NCI-H446 treated with DMSO at 0.1 percent for 48 hours (cell line): ENCODE results near the gene TMEM255B.
"Not testable (repeated sequence)": the region's sequence is repeated elsewhere in the genome, so short reads cannot be mapped to it uniquely, and the experiment has no call there.

Experiments
- DNase-seq: peaks from one replicate; lab custom pipeline; 2025; lab: John Stamatoyannopoulos, UW

TMEM255B gene

DNA sequence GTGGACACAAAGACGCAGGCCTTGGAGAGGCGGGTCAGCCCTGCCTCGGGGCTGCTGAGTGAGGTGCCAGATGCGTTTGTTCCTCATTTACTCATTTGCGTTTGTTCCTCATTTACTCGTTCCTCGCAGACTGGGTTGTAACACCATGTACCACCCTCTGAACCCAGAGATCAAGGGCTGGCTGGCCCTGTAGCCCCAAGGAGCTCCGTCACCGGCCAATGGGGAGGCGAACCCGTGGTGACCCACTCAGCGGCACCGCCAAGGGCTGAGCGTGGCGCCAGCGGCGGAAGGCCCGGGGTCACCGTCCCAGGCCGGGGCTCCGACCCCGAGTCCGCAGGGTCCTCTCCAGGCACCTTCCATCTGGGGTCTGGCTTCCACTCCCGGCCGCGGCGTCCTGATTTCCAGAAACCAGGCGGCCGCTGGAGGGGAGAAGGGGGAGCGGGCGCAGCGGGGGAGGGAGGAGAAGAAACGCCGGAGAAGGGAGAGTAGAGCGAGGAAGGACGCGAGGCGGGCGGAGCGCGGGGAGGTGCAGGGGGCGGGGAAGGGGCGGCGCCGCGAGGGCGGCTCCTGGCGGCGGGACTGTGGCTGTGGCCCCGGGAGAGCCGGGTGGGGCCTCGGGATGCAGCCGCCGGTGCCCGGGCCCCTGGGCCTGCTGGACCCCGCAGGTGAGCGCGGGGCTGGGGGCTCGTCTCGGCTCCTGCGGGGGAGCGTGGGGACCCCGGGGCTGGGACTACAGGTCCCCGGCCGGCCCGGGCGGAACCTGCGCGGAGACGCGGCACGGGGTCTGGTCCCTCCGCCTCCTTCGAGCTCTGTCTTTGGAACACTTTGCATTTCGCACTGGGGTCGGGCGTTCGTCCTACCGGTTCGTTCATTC, at the start of gene TMEM255B:
TSS of gene TMEM255B (plus strand) at position 576 of the 874 bp plus-strand sequence. CDS start at position 620, 44 bp downstream.
- no peak for DNase-seq

DNA sequence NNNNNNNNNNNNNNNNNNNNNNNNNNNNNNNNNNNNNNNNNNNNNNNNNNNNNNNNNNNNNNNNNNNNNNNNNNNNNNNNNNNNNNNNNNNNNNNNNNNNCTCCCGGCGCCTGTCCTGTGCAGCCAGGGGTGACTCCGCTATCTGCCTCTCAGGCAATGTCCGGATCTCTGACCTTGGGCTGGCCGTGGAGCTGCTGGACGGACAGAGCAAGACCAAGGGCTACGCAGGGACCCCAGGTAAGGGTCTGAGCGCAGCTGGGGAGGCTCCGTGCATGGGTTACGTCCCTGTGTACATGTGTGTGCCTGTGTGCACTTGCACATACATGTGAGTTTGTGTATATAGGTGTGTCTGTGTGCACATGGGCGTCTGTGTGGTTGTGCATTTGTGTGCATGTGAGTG, 36.1 kb upstream of the TMEM255B start:
- no peak for DNase-seq

- no peak for DNase-seq
These were observed 35.5 kb upstream of the TMEM255B start for GRCh38 chr13:113723410-113724015.

GRCh38 chr13:113724016-113724758, 34.8 kb upstream of the TMEM255B start:
- no peak for DNase-seq

GRCh38 chr13:113724780-113725315, 34.2 kb upstream of the TMEM255B start:
- no peak for DNase-seq

DNA sequence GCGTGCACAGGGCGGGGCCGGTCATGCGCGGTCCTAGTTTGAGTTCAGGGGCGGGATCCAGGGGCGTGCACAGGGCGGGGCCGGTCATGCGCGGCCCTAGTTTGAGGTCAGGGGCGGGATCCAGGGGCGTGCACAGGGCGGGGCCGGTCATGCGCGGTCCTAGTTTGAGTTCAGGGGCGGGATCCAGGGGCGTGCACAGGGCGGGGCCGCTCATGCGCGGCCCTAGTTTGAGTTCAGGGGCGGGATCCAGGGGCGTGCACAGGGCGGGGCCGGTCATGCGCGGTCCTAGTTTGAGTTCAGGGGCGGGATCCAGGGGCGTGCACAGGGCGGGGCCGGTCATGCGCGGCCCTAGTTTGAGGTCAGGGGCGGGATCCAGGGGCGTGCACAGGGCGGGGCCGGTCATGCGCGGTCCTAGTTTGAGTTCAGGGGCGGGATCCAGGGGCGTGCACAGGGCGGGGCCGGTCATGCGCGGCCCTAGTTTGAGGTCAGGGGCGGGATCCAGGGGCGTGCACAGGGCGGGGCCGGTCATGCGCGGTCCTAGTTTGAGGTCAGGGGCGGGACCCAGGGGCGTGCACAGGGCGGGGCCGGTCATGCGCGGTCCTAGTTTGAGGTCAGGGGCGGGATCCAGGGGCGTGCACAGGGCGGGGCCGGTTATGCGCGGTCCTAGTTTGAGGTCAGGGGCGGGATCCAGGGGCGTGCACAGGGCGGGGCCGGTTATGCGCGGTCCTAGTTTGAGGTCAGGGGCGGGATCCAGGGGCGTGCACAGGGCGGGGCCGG, 33.5 kb upstream of the TMEM255B start:
- not testable (repeated sequence) for DNase-seq

GRCh38 chr13:113726106-113726821, 32.8 kb upstream of the TMEM255B start:
- DNase-seq = not testable (repeated sequence)

- DNase-seq = no peak
These were observed 32.0 kb upstream of the TMEM255B start for GRCh38 chr13:113726961-113727411.

DNA sequence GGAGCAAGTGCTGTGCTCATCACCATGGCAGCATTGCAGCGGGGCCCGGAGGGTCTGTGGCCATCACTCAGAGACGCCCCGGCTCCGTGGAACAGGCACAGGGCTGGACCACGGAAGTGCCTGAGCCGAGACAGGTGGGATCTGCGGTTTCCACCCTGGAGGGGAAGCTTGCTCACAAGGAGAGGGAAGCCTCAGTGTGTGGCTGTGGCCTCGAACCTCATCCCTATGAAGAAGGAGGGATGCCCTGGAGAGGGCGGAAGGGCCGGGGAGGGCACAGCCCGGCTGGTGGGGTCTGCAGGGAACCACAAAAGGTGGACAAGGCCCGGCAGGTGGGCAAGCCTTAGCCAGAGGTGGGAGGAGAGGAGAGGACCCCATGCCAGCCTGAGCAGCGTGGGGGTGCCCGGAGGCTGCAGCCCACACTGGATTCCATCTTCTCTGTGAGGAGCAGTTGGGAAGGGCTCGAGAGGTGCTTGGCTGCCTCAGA, 30.4 kb upstream of the TMEM255B start:
- DNase-seq = no peak

DNA sequence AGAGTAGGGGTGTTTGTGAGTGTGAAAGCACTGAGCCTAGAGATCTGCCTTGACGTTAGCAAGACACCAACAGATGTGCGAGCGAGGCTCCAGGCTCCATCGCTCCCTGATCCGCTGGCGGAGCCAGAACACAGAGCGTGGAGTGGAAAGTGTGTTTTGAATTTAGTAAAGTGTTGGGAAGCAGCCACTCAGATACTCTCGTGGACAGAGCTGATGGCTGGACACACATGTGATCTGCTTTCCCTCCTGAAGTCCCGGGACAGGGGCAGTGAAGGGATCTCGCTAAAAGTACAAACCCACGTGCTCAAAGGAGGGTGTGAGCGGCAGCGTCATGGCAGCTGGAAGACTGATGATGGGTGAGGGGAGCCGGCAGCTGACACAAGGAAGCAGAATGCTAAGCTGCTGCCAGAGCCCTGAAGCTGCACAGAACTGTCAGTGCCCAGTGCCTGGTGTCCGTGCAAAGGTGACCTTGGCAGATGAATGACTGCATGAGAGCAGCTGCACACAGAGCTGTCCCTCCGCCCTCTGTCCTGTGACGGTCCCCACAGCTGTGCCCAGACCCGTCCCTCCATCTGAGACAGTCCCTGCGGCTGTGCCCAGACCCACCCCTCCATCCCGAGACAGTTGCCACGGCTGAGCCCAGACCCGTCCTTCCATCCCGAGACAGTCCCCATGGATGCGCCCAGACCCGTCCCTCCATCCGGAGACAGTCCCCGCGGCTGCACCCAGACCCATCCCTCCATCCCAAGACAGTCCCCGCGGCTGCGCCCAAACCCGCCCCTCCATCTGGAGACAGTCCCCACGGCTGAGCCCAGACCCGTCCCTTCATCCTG, 29.6 kb upstream of the TMEM255B start:
- DNase-seq = no peak

DNA sequence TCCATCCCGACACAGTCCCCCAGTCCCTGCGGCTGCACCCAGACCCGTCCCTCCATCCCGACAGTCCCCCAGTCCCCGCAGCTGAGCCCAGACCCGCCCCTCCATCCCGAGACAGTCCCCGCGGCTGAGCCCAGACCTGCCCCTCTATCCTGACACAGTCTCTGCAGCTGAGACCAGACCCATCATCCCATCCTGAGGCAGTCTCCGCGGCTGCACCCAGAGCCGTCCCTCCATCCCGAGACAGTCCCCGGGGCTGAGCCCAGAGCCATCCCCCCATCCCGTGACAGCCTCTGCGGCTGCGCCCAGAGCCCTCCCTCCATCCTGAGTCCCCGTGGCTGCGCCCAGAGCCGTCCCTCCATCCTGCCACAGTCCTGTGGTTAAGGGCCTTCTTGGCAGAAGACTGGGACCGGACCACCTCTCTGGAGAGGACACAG, 28.8 kb upstream of the TMEM255B start:
- DNase-seq = no peak

DNA sequence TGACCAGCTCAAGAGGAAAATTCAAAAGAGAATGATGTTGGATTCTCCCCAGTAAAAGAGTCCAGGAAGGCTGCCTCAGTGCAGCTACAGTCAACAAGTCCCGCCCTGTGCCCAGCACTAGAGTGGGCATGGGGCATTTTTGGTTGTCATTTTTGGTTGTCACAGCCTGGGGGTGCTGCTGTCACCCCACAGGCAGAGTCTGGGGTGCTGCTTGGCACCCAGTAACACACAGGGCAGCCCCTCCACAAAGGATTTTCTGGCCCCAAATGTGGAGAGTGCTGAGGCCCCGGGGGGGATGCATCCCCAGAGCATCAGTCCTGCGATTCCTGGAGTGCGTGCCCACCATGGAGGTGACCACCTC, 28.2 kb upstream of the TMEM255B start:
- DNase-seq = no peak

GRCh38 chr13:113731192-113732175, 27.5 kb upstream of the TMEM255B start:
- DNase-seq = no peak

DNA sequence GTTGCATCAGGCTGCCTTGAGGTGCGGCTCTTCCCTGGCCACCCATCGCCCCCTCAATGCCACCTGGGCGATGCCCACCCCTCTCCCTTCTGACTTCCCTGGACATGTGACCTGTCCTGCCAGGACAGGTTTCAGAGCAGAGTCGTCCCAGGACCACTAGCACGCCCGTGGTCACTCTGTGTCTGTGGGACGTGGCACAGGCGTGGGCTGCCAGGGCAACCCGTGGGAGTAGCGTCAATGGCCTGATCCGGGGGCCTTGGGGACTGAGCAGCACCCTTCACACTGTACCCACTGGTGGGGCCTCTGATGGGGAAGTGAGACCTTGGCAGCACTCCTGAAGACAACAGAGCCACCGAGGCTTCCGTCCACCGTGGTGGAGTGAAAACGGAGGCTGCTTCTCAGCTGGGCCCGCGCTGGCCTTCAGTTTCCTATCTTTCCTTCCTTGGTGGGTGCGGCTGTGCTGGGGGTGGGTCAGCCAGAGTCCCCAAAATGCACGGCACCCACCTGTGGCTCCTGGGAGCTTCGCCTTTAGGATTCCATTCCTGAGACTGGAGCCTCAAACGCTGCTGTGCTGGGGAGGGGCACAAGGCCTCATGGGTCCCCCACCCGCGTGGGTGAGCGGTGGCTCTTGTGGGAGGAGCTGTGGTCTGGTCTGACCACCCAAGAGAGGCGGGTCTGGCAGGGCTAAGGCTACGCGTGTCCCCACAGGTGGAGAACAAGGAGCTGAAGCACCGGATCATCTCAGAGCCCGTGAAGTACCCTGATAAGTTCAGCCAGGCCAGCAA, 26.7 kb upstream of the TMEM255B start:
- no peak for DNase-seq

DNA sequence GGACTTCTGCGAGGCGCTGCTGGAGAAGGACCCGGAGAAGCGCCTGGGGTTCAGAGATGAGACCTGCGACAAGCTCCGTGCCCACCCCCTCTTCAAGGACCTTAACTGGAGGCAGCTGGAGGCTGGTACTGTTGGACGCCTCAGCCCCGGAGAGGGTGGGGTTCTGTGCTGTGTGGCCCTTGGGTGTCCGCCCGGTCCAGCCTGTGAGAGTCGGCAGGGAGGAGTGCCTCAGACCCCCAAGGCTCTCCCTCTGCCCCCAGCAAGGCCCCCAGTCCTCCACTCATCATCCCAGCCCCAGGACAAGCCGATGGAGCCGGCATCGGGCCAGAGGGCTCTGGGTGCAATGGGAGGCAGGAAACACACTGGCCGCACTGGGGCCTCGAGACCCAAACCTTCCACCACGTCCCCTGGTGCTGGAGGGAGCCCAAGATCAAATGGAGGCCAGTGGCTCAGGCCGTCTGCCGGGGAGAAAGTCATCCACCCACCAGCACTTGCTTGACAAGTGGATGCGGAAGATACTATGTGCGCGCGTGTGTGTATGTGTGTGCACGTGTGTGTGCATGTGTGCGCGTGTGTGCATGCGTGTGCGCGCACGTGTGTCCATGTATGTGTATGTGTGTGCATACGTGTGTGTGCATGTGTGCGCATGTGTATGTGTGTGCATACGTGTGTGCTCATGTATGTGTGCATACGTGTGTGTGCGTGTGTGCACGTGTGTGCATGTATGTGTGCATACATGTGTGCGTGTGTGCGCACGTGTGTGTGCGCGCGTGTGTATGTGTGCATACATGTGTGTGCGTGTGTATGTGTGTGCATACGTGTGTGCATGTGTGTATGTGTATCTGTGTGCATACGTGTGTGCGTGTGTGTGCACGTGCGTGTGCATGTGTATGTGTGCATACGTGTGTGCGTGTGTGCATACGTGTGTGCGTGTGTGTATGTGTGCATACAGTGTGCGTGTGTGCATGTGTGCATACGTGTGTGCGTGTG, 25.8 kb upstream of the TMEM255B start:
- no peak for DNase-seq

DNA sequence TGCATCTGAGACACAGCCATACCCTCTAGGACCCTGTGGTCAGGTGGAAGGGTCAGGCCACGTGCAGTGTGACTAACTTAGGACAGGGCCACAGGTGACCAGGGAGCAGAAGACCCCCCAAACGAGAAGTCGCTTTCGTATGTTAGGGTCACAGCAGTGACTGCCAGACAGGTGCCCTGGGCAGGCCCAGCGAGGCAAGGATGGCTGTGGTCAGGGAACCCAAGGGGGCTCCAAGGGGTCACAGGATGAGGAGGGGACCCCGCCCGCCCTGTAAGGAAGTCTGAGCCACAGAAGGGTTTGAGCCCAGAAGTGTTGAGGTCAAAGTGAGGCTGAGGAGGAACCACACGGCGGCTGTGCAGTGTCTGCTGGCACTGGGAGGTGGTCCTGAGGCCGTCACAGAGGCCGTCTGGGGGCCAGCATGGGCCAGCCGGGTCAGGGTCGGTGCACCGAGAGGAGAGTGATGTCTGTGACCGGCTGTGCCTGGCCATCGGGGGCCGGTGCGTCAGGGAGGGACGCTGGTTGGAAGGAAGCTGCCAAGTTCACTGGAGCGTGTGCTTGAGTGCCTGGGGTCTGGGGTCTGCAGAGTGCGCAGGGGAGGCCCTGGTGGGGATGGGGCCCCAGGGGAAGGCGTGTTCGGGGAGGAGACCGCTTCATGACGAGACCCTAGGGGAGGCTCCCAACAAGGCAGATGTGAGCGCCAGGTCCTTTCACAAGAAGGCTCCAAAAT, 24.8 kb upstream of the TMEM255B start:
- no peak for DNase-seq
